Naive thymus-derived CD4-positive, alpha-beta T cell (primary cell): ENCODE measurements around the gene FTL. TPM values are rescaled to one million over a fixed set of nuclear protein-coding genes. Genes with fewer than 3 reads are reported as not detected.

Experiments
- ATAC-seq: fragments of 150-1000 bp; cut with Tn5 transposase; 2 replicates; pipeline ENCODE4 v1.10.0; 2021; ENCODE audit warnings: mild to moderate bottlenecking, moderate library complexity
- CTCF ChIA-PET: fragments of 350-600 bp; sonication (Branson Sonifier 250); formaldehyde crosslinking; loops from one replicate; lab custom pipeline; 2021; ENCODE audit warnings: antibody characterized with exemption; lab: Charles Lee
- POLR2A ChIA-PET: fragments of 350-600 bp; sonication (Branson Sonifier 250); formaldehyde crosslinking; loops from one replicate; lab custom pipeline; 2021; ENCODE audit warnings: antibody characterized with exemption, inconsistent platforms; lab: Charles Lee
- DNase-seq, 9 donors: peaks; one replicate each; pipeline versions ENCODE4 v3.0.0 to v3.0.0-alpha.2; 2020 to 2022; ENCODE audit warnings: mixed read lengths in 1 of 9
- H3K27ac ChIP-seq: one replicate; pipeline ENCODE4 v1.7.0; 2013; ENCODE audit warnings: mild to moderate bottlenecking, low read depth, low read length, moderate library complexity
- H3K27me3 ChIP-seq, 2 donors: one replicate each; pipeline ENCODE4 v1.7.0; 2013; ENCODE audit warnings: low read length in 2 of 2, mild to moderate bottlenecking in 2 of 2, moderate library complexity in 2 of 2; ENCODE audit not compliant: control insufficient read depth in 2 of 2, insufficient read depth in 2 of 2
- H3K36me3 ChIP-seq, 3 experiments: 1 replicate in 2 of 3; 2 replicates in 1 of 3; pipeline ENCODE4 v1.7.0; 2013; ENCODE audit warnings: low read length in 3 of 3, mild to moderate bottlenecking in 3 of 3, moderate library complexity in 1 of 3; ENCODE audit not compliant: insufficient read depth in 3 of 3, control insufficient read depth in 2 of 3
- H3K4me1 ChIP-seq, 2 donors: one replicate each; pipeline ENCODE4 v1.7.0; 2013; ENCODE audit warnings: low read length in 2 of 2, mild to moderate bottlenecking in 2 of 2, moderate library complexity in 1 of 2; ENCODE audit not compliant: control insufficient read depth in 2 of 2, insufficient read depth in 2 of 2
- H3K4me3 ChIP-seq: 2 replicates; pipeline ENCODE4 v1.7.0; 2013; ENCODE audit warnings: mild to moderate bottlenecking, low read length
- H3K9me3 ChIP-seq, 3 experiments: 1 replicate in 2 of 3; 2 replicates in 1 of 3; pipeline ENCODE4 v1.7.0; 2013; ENCODE audit warnings: low read length in 3 of 3; ENCODE audit not compliant: control insufficient read depth in 2 of 3
- H3K27ac Mint-ChIP-seq, 9 donors: one replicate each; pipeline ENCODE4 v1.8.0; 2020 to 2022; ENCODE audit warnings: mixed read lengths in 9 of 9, mild to moderate bottlenecking in 8 of 9, moderate library complexity in 5 of 9, inconsistent platforms in 2 of 9
- H3K27me3 Mint-ChIP-seq, 5 donors: one replicate each; pipeline ENCODE4 v1.8.0; 2021 to 2022; ENCODE audit warnings: mixed read lengths in 5 of 5, mild to moderate bottlenecking in 1 of 5
- H3K36me3 Mint-ChIP-seq, 5 donors: one replicate each; pipeline ENCODE4 v1.8.0; 2020 to 2022; ENCODE audit warnings: mixed read lengths in 5 of 5, mild to moderate bottlenecking in 3 of 5, inconsistent platforms in 1 of 5
- H3K4me1 Mint-ChIP-seq, 7 donors: one replicate each; pipeline ENCODE4 v1.8.0; 2020 to 2022; ENCODE audit warnings: mixed read lengths in 7 of 7, mild to moderate bottlenecking in 3 of 7, inconsistent platforms in 1 of 7
- H3K4me3 Mint-ChIP-seq, 10 donors: one replicate each; pipeline ENCODE4 v1.8.0; 2020 to 2022; ENCODE audit warnings: mild to moderate bottlenecking in 10 of 10, mixed read lengths in 10 of 10, moderate library complexity in 6 of 10, inconsistent platforms in 2 of 10
- H3K9me3 Mint-ChIP-seq, 11 donors: one replicate each; pipeline ENCODE4 v1.8.0; 2020 to 2022; ENCODE audit warnings: mixed read lengths in 11 of 11, mild to moderate bottlenecking in 4 of 11, inconsistent platforms in 1 of 11, moderate library complexity in 1 of 11
- intact Hi-C, 2 donors: fragments of 100-400 bp; cut with micrococcal nuclease; formaldehyde crosslinking; loops; one replicate each; pipeline ENCODE4 v1.15.1; 2023
- polyA plus RNA-seq, 2 donors: library from polyadenylated mRNA; unstranded; fragments of 300-500 nt; fragmentation: Illumina TruSeq; gene quantifications; one replicate each; pipeline ENCODE4 v1.2.3, GENCODE V29; 2021
- total RNA-seq, 6 experiments: library from RNA in 5 of 6; stranded (reverse) in 5 of 6; gene quantifications; 1 replicate in 5 of 6; 2 replicates in 1 of 6; pipeline ENCODE4 v1.2.3 and lab custom pipeline; 2021 to 2026

Gene FTL
- total and polyA plus RNA-seq, 7 experiments from 2014 or later, result 888 to 4,967 (median 1,462) TPM

GRCh38 chr19:48962849-48963165 is 2.3 kb upstream of the FTL start:
- Histone ChIP-seq H3K4me1 (peaks cover 32 to 37% of the 10 kb centered on the region in 2 donors), H3K27me3 (no peaks in the 10 kb centered on the region), H3K36me3 (peaks cover 0 to 17% (median 6%) of the 10 kb centered on the region in 3 experiments), H3K4me3 (no peak overlapping the region), H3K27ac (peak overlapping the region; percentile 64), H3K9me3 (no peaks in the 10 kb centered on the region)
- ChIA-PET POLR2A (interaction anchor here (1.0 to 1.5 kb wide), 4 partner anchors 8 to 118 kb away, joined by 3 to 6 read pairs (median 4); partner anchors contain the start of gene NUCB1), CTCF (interaction anchor here (0.7 to 1.0 kb wide), 2 partner anchors 8 to 31 kb away, joined by 3 to 4 read pairs; partner anchors contain the start of genes GYS1 and RUVBL2)
- Mint-ChIP-seq H3K36me3 (peaks cover 0 to 30% (median 11%) of the 10 kb centered on the region in 5 donors), H3K4me3 (peak overlapping the region in 9 of 10 donors; percentile 23 to 100 (median 94)), H3K9me3 (peaks cover 0 to 5% (median 0%) of the 10 kb centered on the region in 11 donors), H3K27me3 (no peaks in the 10 kb centered on the region), H3K4me1 (peaks cover 42 to 87% (median 67%) of the 10 kb centered on the region in 7 donors), H3K27ac (peak overlapping the region; percentile 77 to 100 (median 93))
- DNase-seq (no peak), ATAC-seq (no peak)
- intact Hi-C loops, result no loop called here

GRCh38 chr19:48963371-48964204 is 1.5 kb upstream of the FTL start:
- Mint-ChIP-seq H3K9me3 (peaks cover 0 to 5% (median 0%) of the 10 kb centered on the region in 11 donors), H3K27me3 (no peaks in the 10 kb centered on the region), H3K36me3 (peaks cover 0 to 30% (median 11%) of the 10 kb centered on the region in 5 donors), H3K4me3 (peak overlapping the region; percentile 94 to 100 (median 99)), H3K4me1 (peaks cover 42 to 80% (median 65%) of the 10 kb centered on the region in 7 donors), H3K27ac (peak overlapping the region; percentile 92 to 100 (median 97))
- H3K4me1 ChIP-seq, result peaks cover 30 to 37% of the 10 kb centered on the region in 2 donors
- intact Hi-C loops, result loop anchor here (2.0 kb wide), 3 partner anchors 91 to 317 kb away; partner anchors contain the start of genes CA11 (in 1 of the 2) and PPP1R15A (in 1 of the 2)
- DNase-seq, result peak in 2 of 9 donors; percentile 32 to 75
- ATAC-seq, result no peak
- no peaks in the 10 kb centered on the region for H3K9me3 ChIP-seq
- CTCF ChIA-PET, result no interaction called here
- no peaks in the 10 kb centered on the region for H3K27me3 ChIP-seq
- H3K4me3 ChIP-seq, result peak overlapping the region; percentile 43
- H3K27ac ChIP-seq, result peak overlapping the region; percentile 68
- H3K36me3 ChIP-seq, result peaks cover 0 to 25% (median 6%) of the 10 kb centered on the region in 3 experiments
- POLR2A ChIA-PET, result interaction anchor here (0.6 to 5.3 kb wide), 10 partner anchors 9 to 326 kb away, joined by 3 to 58 read pairs (median 3); partner anchors contain the start of genes BAX, CA11, DBP and GYS1

GRCh38 chr19:48964205-48965039 is 687 bp upstream of the FTL start:
- ChIA-PET CTCF (interaction anchor here (0.7 kb wide), 1 partner anchor 642 kb away, joined by 3 read pairs; no protein-coding TSS in a partner anchor), POLR2A (interaction anchor here (0.6 to 5.3 kb wide), 17 partner anchors 10 to 327 kb away, joined by 3 to 58 read pairs (median 4); partner anchors contain the start of genes BAX, CA11, DBP and GYS1)
- H3K4me1 ChIP-seq, result peaks cover 30 to 37% of the 10 kb centered on the region in 2 donors
- H3K4me3 ChIP-seq, result peak overlapping the region; percentile 43
- ATAC-seq, result no peak
- H3K36me3 ChIP-seq, result peaks cover 0 to 33% (median 6%) of the 10 kb centered on the region in 3 experiments
- H3K27ac ChIP-seq, result peak overlapping the region; percentile 68
- Mint-ChIP-seq H3K36me3 (peaks cover 0 to 30% (median 11%) of the 10 kb centered on the region in 5 donors), H3K4me3 (peak overlapping the region; percentile 94 to 100 (median 99)), H3K27ac (peak overlapping the region; percentile 92 to 100 (median 97)), H3K27me3 (no peaks in the 10 kb centered on the region), H3K9me3 (peaks cover 0 to 5% (median 0%) of the 10 kb centered on the region in 11 donors), H3K4me1 (peaks cover 42 to 74% (median 62%) of the 10 kb centered on the region in 7 donors)
- peak in 3 of 9 donors; percentile 27 to 36 (median 28) for DNase-seq
- intact Hi-C loops, result loop anchor here (1.0 to 5.0 kb wide), 15 partner anchors 9 to 632 kb away; partner anchors contain the start of genes CA11 (in 2 of the 2), GYS1 (in 2 of the 2), NUCB1 (in 2 of the 2) and RUVBL2 (in 2 of the 2)
- H3K27me3 ChIP-seq, result no peaks in the 10 kb centered on the region
- no peaks in the 10 kb centered on the region for H3K9me3 ChIP-seq

GRCh38 chr19:48965806-48966540 is 864 bp downstream of the FTL start:
- peak overlapping the region; percentile 93 to 100 (median 97) for H3K27ac Mint-ChIP-seq
- POLR2A ChIA-PET, result interaction anchor here (0.6 to 5.3 kb wide), 29 partner anchors 8 to 347 kb away, joined by 3 to 58 read pairs (median 4); partner anchors contain the start of genes BAX, CA11, DHDH and GYS1

More at GRCh38 chr19:48965806-48966540, 864 bp downstream of the FTL start:
- CTCF ChIA-PET, result interaction anchor here (0.6 to 1.8 kb wide), 6 partner anchors 11 to 172 kb away, joined by 3 to 4 read pairs (median 4); partner anchors contain the start of genes GYS1, NUCB1 and RUVBL2
- DNase-seq (peak; percentile 71 to 93 (median 88)), ATAC-seq (peak; percentile 75)
- peaks cover 0 to 5% (median 0%) of the 10 kb centered on the region in 11 donors for H3K9me3 Mint-ChIP-seq
- Histone ChIP-seq H3K4me1 (peaks cover 30 to 37% of the 10 kb centered on the region in 2 donors), H3K36me3 (peaks cover 0 to 46% (median 6%) of the 10 kb centered on the region in 3 experiments), H3K4me3 (peak overlapping the region; percentile 86), H3K27ac (peak overlapping the region; percentile 73), H3K27me3 (no peaks in the 10 kb centered on the region), H3K9me3 (no peaks in the 10 kb centered on the region)
- intact Hi-C loops, result loop anchor here (1.0 to 5.0 kb wide), 15 partner anchors 11 to 634 kb away; partner anchors contain the start of genes CA11 (in 2 of the 2), GYS1 (in 2 of the 2), NUCB1 (in 2 of the 2) and RUVBL2 (in 2 of the 2)
- H3K4me3 Mint-ChIP-seq, result peak overlapping the region; percentile 94 to 100 (median 99)
- H3K27me3 Mint-ChIP-seq, result no peaks in the 10 kb centered on the region
- peaks cover 40 to 70% (median 64%) of the 10 kb centered on the region in 7 donors for H3K4me1 Mint-ChIP-seq
- H3K36me3 Mint-ChIP-seq, result peaks cover 0 to 30% (median 11%) of the 10 kb centered on the region in 5 donors
